Bone marrow (tissue), 2 donors: ENCODE measurements around the gene CCDC136.

ENCODE experiments used
- DNase-seq, 2 donors: peaks; one replicate each; lab custom pipeline; 2025; lab: John Stamatoyannopoulos, UW

CCDC136 gene

GRCh38 chr7:128831994-128832879, 40.5 kb downstream of the CCDC136 start:
- DNase-seq = no peak

- DNase-seq = no peak
These were observed 41.0 kb downstream of the CCDC136 start for GRCh38 chr7:128832880-128833147.

DNA sequence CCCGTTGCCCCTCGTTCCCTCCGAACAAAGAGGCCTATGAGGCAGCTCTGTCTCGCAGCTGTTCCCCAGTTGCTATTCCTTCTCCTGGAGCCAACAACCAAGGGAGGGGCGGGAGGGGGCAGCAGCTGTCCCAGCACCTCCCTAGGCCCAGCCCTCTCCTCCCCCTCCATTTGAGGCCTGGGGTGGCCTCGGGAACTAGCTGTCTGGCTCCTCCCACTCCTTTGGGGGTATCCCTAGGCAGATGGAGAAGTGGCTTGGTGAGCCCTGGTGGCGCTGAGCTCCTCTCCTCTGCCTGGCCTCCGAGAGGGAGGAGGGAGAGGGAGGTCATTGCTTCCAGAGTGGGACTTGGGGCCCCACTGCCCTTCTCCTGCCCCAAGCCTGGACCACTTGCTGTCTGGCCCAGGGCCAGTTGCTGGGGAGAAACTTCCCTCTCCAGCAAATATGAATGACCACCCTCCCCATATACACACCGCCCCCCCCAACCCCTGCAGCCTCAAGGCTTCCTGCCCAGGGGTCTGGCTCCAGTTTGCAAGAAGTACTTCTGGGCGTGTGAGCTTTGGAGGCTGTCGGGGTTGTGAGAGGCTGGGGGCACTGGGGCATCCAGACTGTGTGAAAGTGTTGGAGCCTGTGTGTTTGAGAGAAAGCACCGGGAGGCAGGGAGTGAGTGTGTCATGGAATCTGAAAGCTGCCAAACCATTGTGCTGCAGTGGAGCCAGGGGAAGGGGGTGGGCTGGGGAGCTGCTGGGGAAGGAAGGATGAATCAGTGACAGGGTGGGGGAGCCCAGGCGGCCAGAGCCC, 41.6 kb downstream of the CCDC136 start:
- peak in 1 of 2 donors; percentile 8 for DNase-seq

DNA sequence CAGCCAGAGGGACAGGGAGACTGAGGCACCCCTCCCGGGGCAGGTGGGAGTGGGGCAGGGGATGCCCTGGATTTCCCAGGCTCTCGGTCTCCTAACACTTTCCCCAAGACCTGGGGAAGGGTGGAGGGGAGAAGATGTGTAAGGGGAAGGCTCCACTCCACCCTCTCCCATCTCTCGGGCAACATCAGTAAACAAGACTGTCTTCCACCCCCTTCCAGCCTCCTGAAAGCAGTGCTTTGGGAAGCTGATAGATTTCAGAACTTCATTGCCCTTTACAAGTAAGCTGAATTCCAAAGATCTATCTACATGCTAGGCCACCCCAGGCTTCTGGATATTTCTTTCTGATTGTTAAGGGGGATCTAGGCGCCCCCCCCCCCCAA, 42.2 kb downstream of the CCDC136 start:
- DNase-seq = no peak

GRCh38 chr7:128835231-128835751, 43.5 kb downstream of the CCDC136 start:
- DNase-seq = no peak

- DNase-seq = no peak
These were observed 44.2 kb downstream of the CCDC136 start for GRCh38 chr7:128835790-128836641.

DNA sequence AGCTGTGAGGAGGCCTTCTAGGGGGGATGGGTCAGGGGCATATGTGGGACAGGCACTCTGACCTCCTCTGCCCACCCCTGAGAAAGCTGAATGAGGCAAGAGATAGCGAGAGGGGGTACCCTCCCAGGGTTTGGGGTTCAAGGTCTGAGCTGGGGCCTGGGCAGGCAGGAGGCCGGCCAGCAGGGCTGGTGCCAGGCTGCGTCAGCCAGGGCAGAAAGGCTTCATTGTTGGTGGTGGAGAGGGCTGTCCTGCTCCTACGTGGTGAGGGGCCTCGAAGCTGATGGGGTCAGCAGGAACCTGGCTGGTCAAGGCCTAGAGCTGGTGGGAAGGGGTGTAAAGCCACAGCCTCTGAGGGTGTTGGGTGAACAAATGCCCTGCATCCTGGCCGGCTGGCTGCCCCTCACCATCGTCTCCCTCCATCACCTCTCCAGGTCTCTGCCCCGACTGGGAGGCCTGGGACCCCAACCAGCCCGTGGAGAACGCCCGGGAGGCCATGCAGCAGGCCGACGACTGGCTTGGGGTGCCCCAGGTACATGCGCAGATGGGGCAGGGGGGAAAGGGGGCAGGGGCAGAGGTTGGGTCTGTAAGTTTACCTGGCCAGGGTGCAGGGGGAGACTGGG, 45.1 kb downstream of the CCDC136 start:
- no peak for DNase-seq

DNA sequence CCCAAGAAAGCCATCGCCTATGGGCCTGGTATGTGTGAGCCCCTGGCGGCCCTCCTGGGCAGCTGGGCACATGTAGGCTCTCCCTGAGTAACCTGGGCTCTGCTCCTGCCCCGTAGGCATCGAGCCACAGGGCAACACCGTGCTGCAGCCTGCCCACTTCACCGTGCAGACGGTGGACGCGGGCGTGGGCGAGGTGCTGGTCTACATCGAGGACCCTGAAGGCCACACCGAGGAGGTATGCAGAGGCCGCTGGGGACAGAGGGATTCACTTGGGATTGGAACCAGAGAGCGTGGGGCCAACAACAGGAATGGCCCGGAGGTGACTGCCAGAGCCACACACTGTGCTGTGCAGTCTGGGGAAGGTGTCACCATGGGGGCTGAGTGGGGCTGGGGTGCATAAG, 45.8 kb downstream of the CCDC136 start:
- DNase-seq = no peak

GRCh38 chr7:128838109-128838779, 46.5 kb downstream of the CCDC136 start:
- no peak for DNase-seq

GRCh38 chr7:128838981-128839731, 47.4 kb downstream of the CCDC136 start:
- no peak for DNase-seq

DNA sequence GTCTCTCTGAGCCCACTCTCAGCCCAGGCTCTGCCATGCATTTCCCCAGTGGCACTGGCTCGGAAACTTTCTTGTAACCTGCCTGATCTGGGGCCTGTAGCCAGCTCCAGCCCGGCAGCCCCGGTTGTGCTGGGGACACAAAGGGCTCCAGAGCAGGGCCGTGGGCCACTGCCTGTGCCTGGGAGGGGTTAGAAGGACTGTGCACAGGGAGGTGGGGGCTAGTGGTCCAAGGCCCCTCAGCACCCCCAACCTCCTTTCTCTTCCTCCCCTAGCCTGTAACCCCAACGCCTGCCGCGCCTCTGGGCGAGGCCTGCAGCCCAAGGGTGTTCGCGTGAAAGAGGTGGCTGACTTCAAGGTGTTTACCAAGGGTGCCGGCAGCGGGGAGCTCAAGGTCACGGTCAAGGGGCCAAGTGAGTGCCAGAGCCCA, 48.0 kb downstream of the CCDC136 start:
- DNase-seq = no peak

DNA sequence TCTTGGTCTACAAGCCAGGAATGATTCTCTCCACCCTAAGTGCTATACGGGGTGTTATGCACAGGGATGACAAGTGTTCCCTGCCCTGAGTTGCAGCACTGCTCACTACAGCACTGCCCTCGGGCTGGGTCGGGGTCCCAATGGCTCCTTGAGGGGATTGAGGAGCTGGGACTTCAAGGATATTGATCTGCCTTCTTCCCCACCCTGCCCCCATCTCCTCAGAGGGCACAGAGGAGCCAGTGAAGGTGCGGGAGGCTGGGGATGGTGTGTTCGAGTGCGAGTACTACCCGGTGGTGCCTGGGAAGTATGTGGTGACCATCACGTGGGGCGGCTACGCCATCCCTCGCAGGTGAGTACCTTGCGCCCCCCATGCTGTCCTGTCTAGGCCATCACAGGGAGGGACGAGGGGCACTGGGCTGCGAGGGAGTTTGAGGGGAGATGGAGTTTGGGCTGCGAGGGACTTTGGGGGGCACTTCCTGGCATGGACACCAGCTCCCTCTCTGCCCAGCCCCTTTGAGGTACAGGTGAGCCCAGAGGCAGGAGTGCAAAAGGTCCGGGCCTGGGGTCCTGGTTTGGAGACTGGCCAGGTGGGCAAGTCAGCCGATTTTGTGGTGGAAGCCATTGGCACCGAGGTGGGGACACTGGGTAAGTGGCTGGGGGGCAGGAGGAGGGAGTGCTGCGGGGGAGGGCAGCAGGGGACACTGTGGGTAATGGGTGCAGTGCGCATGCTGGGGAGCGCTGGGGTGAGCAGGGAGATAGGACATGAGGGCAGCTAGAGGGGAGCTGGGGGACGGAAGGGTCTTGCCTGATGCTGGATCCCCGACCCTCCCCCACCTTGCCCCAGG, 48.8 kb downstream of the CCDC136 start:
- no peak for DNase-seq

DNA sequence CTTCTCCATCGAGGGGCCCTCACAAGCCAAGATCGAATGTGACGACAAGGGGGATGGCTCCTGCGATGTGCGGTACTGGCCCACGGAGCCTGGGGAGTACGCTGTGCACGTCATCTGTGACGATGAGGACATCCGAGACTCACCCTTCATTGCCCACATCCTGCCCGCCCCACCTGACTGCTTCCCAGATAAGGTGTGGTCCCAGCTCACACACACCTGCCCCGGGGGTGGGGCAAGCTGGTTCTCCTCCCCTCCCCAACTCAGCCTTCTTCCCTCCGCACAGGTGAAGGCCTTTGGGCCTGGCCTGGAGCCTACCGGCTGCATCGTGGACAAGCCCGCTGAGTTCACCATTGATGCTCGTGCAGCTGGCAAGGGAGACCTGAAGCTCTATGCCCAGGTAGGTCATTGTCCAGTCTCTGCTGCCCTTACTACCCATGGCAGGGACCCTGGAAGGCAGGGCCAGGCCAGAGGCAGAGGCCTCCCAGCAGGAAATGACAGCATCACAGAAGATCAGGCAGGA, 49.5 kb downstream of the CCDC136 start:
- DNase-seq = no peak

DNA sequence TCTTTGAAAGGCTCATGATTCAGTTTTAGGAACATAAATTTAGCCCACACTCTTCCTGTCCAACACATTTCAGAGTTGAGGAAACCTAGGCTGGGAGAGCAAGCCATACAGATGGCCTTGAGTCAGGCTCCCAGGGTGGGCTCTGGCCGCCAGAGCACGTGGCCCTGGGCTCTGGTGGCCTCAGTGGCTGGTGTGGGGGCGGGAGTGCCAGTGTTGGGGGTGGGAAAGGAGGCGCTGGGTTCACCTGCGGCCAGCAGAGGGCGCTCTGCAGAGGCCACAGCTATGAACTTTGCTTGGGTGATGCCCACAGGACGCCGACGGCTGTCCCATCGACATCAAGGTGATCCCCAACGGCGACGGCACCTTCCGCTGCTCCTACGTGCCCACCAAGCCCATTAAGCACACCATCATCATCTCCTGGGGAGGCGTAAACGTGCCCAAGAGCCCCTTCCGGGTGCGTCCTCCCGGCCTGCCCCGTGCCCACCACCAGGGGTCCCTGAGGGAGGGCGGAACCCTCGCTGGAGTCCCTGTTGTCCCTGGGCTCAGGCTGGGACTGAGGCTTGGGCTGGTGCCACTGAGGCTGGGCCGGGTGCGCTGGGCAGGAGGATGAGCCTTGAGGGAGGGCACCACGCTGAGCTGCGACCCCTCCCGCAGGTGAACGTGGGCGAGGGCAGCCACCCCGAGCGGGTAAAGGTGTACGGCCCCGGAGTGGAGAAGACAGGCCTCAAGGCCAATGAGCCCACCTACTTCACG, 50.3 kb downstream of the CCDC136 start:
- DNase-seq = peak in 1 of 2 donors; percentile 19

DNA sequence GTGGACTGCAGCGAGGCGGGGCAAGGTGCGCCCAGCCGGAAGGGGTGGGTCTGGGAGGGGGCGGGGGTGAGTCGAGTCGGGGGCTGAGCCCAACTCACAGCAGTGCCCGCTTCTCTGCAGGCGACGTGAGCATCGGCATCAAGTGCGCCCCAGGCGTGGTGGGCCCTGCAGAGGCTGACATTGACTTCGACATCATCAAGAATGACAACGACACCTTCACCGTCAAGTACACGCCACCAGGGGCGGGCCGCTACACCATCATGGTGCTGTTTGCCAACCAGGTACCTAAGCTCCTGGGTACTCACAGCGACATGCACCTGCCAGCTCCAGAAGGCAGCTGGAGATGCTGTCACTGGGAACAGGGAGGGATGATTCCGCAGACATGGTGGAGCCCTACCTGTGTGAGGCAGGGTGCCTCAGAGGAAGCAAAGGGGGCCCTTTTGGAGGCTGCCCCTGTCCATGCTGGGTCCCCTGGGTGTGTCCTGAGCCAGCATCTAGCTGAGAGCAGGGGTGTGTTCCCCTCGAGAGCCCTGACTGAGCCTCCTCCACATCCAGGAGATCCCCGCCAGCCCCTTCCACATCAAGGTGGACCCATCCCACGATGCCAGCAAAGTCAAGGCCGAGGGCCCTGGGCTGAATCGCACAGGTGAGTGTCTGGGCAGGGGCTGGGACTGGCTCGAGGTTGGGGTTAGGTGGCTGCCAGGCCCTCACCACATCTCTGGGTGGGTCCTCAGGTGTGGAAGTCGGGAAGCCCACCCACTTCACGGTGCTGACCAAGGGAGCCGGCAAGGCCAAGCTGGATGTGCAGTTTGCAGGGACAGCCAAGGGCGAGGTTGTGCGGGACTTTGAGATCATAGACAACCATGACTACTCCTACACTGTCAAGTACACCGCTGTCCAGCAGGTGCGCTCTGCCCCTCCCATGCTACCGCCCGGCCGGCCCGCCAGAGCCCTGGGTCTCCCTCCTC, 51.2 kb downstream of the CCDC136 start:
- DNase-seq = no peak

GRCh38 chr7:128843938-128844621, 52.3 kb downstream of the CCDC136 start:
- DNase-seq = no peak
